ENCODE results near the gene C2CD4C. TPM values are rescaled to one million over a fixed set of nuclear protein-coding genes. Genes with fewer than 3 reads are reported as not detected.
"Not testable (repeated sequence)": the region's sequence is repeated elsewhere in the genome, so short reads cannot be mapped to it uniquely, and the experiment has no call there.

The C2CD4C gene
- total RNA-seq, 2 experiments from 2014 or later: not detected

- ChIA-PET CTCF (no interaction called here), POLR2A (no interaction called here)
Observed at GRCh38 chr19:418761-419671, 10.1 kb upstream of the C2CD4C start.

GRCh38 chr19:416416-416815, 7.5 kb upstream of the C2CD4C start:
- CTCF ChIA-PET: no interaction called here
- POLR2A ChIA-PET: no interaction called here

GRCh38 chr19:415292-415691, 6.3 kb upstream of the C2CD4C start:
- ChIA-PET CTCF (no interaction called here), POLR2A (no interaction called here)

DNA sequence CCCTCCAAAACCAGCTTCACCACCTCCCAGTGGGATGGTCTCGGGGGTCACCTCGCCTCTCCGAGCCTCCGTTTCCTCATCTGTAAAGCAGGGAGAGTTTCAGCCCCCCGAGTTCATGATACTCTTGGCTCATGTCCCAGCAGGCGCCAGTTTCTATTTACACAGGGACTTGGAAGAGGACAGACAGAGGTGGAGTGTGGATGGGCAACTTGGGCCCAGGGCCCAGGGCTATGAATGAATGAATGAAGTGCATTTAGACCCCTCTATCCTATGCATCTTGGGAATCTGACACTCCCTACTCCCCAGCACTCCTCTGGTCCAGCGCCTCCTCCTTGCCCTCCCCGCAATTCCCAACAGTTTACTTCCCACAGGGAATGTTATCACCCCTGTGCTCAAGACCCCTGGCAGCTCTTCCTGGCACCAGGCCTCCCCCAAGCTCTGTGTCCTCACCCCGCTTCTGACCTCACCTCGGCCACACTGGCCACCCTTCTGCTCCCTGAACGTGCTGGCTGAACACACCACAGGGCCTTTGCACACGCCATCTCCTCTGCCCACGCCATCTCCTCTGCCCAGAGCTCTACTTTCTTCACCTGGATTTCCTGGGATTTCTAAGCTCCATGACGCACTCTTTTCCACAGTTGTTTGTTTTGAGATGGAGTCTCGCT, 4.9 kb upstream of the C2CD4C start:
- POLR2A ChIA-PET: no interaction called here
- CTCF ChIA-PET: no interaction called here

GRCh38 chr19:412356-413355, 3.7 kb upstream of the C2CD4C start:
- CTCF ChIA-PET: no interaction called here
- POLR2A ChIA-PET: no interaction called here

DNA sequence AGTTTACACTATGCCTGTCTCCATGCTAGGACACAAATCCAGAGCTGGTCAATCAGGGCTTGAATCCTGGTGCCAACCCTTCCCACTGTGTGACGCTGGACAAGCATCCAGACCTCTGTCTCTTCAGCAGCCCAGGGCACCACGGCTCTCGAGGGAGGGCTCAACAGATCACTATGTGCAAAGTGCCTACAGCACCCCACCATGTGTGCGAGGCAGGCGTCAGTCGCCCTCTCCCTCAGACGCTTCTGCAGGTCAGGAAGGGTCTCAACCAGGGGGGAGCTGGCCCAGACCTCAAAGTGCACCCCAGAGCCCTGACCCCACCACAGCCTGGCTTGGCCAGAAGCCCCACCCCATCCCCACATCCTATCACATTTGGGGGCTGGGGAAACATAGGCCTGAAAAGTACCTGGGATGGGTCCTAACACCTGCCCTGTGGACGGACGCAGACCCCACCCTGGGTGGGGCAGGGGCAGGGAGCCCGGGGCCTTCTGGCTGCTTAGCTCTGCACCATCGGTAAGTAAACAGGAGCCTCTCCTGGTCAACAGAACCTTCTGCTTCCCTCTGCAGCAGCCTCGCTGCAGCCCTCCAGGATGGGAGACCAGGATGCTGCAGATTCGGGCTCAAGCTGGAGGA, 2.9 kb upstream of the C2CD4C start:
- CTCF ChIA-PET: no interaction called here

DNA sequence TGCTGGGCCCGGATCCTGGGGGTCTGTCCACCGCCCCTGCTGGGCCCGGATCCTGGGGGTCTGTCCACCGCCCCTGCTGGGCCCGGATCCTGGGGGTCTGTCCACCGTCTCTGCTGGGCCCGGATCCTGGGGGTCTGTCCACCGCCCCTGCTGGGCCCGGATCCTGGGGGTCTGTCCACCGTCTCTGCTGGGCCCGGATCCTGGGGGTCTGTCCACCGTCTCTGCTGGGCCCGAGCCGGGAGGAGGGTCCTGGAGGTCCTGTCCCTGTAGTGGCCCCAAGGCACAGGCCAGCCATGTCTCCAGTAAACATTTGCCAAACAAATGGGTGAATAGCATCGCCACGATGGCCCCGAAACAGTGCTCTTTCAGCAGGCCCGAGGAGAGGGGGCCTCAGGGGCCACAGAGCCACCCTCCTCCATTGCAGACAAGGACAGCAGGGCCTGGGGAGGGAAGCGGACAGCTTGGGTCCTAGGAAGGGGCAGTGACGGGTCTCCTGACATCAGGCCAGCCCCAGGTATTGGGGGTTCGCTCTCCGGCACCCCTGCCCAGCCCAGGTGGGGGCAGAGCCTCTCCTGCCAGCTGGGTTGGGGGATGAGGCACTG, 2.3 kb upstream of the C2CD4C start:
- POLR2A ChIA-PET, CTCF ChIA-PET: not testable (repeated sequence)

More for the DNA sequence above, 2.9 kb upstream of the C2CD4C start:
- POLR2A ChIA-PET: no interaction called here

GRCh38 chr19:410243-410781, 1.4 kb upstream of the C2CD4C start:
- ChIA-PET CTCF (no interaction called here), POLR2A (interaction anchor here (0.6 kb wide), 1 partner anchor 122 kb away, joined by 4 read pairs; no protein-coding TSS in a partner anchor)

DNA sequence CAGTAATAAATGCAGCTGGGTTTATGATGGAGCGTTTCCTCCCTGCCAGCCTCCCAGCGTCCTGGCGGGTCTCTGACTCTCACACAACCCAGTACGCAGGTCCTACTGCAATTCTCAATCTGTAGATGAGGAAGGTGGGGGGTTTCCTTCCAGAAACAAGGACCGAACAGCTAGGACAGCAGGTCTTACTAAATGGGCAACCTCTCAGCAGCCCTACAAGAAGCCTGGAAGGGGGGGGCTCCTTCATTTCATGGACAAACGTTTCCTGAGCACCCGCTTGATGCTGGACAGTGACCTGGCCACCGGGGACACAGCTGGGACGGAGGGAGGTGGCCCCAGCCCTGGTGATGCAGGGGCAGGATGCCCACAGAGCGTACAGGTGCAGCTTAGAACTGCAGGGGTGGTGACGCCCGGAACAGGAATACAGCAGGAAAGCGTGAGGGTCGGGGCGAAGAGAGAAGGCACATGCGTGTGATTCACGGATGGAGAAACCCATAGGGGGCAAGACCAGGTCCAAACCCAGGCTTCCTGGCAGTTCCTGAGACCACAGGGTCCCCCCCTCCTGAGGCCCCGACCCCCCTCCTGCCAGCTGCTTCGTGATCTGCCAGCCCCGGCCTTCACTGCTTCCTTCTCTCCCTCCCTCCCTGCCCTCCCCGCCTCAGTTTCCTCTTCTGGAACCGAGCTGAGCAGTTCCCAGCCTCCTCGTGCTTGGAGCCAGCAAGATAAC, 732 bp upstream of the C2CD4C start:
- CTCF ChIA-PET: no interaction called here
- POLR2A ChIA-PET: interaction anchor here (0.6 kb wide), 1 partner anchor 123 kb away, joined by 4 read pairs; no protein-coding TSS in a partner anchor

DNA sequence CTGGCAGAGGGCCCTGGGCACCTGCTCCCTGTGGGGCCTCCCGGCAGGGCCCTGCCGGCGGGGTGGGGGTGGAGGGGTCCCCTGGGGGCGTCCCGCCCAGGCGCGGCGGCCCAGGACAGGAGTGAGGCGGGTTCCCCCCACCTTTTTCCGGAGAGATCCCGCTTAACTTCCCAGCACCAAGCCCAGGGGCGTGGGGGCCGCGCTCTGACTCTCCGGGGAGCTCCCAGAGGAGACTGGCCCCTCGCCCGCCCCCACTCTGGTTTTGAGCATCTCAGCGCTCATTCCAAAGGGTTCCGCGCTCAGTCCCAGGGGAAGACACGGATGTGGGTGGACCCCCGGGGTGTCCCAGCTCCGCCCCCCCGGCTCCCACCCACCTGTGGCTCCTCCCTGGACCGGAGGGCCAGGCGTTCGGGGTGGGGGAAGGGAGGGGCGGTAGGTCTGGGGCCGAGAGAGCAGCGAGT, 476 bp downstream of the C2CD4C start:
- POLR2A ChIA-PET: no interaction called here

GRCh38 chr19:407511-408440, 1.2 kb downstream of the C2CD4C start:
- ChIA-PET POLR2A (no interaction called here), CTCF (no interaction called here)

More for the DNA sequence above, 476 bp downstream of the C2CD4C start:
- CTCF ChIA-PET: no interaction called here

DNA sequence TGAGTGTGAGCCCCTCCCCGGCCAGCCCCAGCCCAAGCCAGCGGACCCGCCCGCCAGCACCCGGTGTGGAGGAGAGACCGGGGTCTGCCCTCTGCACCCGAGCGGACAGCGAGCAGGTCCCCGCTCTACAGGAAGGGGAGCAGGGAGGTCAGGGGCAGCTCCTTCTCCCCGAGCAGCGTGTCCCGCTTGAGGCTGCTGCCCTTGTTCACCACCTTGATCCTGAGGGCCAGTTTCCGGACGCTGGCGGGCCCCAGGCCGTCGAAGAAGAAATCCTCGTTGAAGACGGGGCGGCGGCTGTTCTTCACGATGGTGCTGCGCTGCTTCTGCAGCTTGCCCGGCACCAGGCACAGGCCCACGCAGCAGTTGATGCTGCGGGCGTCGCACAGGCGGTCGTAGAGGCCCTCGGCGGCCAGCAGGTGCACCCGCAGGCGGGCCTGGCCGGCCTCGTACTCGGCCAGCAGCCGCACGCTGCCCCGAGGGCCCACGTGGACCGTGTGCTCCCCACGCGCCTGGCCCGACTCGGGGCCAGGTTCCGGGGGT, 1.9 kb downstream of the C2CD4C start:
- CTCF ChIA-PET: no interaction called here

DNA sequence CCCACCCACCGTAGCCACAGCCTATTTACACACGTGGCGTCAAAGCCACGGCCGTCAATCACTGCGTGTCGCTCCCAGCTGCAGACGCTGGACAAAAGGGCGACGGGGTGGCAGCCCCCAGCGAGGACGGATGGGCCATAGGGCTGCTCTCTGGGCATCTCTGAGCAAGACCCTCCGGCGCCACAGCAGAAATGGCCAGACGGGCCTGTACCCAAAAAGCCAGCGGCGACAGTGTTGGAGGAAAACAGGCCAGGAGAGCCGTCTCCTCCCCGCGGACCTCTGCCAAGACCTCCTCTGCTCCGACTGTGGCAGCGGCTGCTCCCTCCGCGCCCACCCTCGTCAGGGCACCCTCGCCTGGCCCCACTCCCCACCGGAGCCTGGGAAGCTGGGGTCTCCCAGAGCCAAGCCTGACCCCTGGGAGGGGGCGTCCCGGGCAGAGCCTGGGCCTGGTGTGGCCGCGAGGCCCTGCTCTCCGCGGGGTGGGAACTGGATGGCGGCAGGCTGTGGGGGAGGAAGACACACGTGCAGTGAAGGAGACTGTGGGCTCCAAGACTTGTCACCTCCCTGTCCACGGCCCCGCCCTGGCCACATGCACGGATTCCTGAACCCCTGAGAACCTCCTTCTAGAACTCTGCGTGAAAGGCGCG, 2.7 kb downstream of the C2CD4C start:
- ChIA-PET CTCF (no interaction called here), POLR2A (no interaction called here)

More for the DNA sequence above, 1.9 kb downstream of the C2CD4C start:
- POLR2A ChIA-PET: no interaction called here

DNA sequence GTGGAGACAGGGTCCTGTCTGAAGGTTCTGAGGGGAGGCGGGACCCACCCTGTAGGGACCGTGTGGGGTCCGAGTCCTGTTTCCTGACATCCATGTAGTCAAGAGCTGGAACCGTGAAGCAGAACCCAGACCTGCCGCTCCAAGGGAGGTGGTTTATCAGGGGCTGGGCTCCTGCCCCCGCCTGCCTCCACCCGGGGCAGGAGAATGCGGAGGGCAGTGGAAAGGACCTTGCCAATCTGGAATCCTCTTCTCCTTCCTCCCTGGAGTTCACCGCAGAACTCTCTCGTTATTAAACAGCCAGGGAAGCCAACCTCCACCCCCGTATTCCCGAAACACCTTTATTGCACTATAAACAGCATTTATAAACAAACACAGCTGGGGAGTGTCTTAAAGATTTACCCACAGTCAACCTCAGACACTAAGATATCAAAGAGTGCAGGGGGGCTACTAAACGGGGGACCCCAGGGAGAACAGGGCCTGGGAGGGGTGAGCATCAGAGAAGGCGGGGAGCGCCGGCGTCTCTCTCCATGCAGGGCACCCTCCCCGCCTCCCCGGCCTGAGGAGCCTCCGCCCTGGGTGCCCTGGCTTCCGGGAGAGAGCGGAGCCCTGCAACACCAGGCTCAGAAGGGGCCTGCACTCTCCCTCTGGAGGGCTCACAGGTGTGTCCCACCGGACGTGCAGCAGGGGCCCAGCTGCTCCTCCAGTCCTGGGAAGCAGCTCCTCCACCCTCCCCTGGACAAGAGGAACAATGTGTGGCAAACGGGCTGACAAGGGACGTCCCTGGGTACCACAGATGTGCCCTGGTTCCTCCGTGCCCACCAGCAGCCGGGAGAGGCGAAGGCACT, 3.6 kb downstream of the C2CD4C start:
- CTCF ChIA-PET: no interaction called here
- POLR2A ChIA-PET: no interaction called here

DNA sequence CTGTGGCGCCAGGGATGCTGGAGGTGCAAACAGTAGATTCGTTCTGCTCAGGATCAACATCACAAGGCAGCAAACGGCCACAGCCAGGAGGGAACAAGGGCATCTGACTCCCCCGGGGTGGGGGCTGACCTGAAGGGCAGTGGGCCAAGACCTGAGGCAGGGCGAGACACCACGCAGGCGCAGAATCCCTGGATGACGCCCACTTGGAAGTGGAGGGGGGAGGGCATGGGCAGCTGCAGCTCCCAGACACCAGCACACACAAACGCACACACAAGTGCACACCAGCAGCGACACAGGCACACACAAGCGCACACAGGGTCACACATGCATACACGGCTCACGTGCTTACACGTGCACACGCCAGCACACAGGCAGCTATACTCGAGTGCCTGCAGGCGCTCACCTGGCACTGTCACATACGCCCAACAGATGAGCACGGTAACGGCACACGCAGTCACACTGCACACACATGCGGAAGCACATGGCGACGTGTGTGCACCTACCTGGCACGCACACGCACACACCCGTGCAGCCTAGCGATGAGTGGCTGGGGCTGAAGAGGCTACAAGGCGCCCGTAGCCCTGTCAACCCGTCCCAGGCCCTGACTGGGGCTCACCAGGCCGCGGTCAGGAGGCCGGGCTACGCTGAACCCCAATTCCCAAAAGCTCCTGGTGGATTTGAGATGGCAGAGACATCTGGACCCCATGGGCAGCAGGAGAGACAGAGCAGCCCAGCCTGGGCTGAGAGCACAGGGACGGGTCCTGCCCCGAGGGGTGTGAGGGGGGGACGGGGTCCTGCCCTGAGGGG, 5.5 kb downstream of the C2CD4C start:
- CTCF ChIA-PET: no interaction called here
- POLR2A ChIA-PET: no interaction called here
